AG04449 (cell line): ENCODE measurements around the gene PRRT1B.

Experiments
- CTCF ChIA-PET: fragments of 350-600 bp; formaldehyde crosslinking; extraction: SDS; loops from one replicate; lab custom pipeline; 2021; ENCODE audit warnings: antibody characterized with exemption; lab: Yijun Ruan, JAX
- POLR2A ChIA-PET: fragments of 400-600, 350-600 bp; formaldehyde crosslinking; extraction: SDS; loops from one replicate; lab custom pipeline; 2020; ENCODE audit warnings: antibody characterized with exemption, inconsistent platforms; lab: Yijun Ruan, JAX
- DNase-seq: peaks from one replicate; pipeline ENCODE4 v3.0.0-alpha.2; 2010; ENCODE audit warnings: low read depth, low spot score
- H3K4me3 ChIP-seq: 2 replicates; pipeline ENCODE4 v1.5.1; 2011; ENCODE audit warnings: low read depth, mild to moderate bottlenecking, control low read depth, low read length
- CTCF ChIP-seq: IDR thresholded peaks from one replicate; pipeline ENCODE4 v1.5.1; 2011; ENCODE audit warnings: mild to moderate bottlenecking, moderate library complexity, low read length, control low read depth, inconsistent platforms; ENCODE audit not compliant: insufficient read depth; ENCODE audit errors: missing control alignments

PRRT1B gene

GRCh38 chr9:131591845-131592208, 46.5 kb downstream of the PRRT1B start:
- no peak for TF ChIP-seq CTCF
- no peak for DNase-seq
- POLR2A ChIA-PET, result interaction anchor here (0.5 to 1.3 kb wide), 3 partner anchors 17 to 160 kb away, joined by 3 to 4 read pairs (median 3); partner anchors contain the start of gene POMT1
- CTCF ChIA-PET, result interaction anchor here (0.6 to 12.9 kb wide), 34 partner anchors 11 to 615 kb away, joined by 3 to 556 read pairs (median 4); partner anchors contain the start of gene RAPGEF1
- no peak overlapping the region for H3K4me3 ChIP-seq

DNA sequence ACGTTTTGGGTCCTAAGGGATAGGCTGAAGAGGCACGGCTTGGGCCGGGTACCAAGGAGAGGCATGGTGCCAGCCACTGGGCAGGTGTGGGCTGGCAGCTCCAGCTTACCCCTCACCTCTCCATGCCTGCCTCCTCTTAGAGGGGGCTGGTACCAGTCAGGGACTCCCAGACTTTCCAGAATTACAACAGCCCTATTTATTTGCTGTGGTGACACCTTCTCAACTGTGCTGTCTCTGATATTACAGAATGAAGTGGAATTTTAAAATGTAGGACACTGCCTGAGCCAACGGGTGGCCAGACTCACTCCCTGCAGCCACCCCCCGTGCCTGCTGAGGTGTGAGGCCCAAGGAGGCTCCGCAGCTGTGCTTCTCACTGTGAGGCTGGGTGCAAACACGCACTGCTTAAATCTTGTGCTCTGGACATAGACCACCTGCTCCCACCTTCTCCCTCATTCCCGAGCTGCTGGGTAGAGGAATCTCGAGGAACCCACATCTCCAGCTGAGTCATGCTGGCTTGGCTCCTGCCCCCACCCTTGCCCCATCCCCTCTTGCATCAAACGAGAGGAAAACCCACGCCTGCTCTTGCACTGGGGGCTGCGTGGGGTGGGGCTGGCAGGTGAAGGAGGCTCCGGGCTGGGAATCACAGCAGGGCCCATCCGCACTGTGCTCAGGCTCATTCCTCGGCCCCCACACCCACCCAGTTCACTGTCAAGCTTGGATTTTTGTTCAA, 47.9 kb downstream of the PRRT1B start:
- POLR2A ChIA-PET, result no interaction called here
- DNase-seq, result no peak
- CTCF ChIA-PET, result interaction anchor here (1.0 to 12.9 kb wide), 6 partner anchors 9 to 146 kb away, joined by 3 to 556 read pairs (median 18); partner anchors contain the start of gene RAPGEF1
- no peak for TF ChIP-seq CTCF
- no peak overlapping the region for H3K4me3 ChIP-seq

- no peak for DNase-seq
- POLR2A ChIA-PET, result no interaction called here
- no peak overlapping the region for H3K4me3 ChIP-seq
- TF ChIP-seq CTCF, result no peak
- CTCF ChIA-PET, result interaction anchor here (0.6 to 12.9 kb wide), 9 partner anchors 8 to 145 kb away, joined by 3 to 556 read pairs (median 4); partner anchors contain the start of gene RAPGEF1
Observed at GRCh38 chr9:131593936-131594665, 48.8 kb downstream of the PRRT1B start.

GRCh38 chr9:131594906-131595665, 49.8 kb downstream of the PRRT1B start:
- DNase-seq, result no peak
- no peak for TF ChIP-seq CTCF
- no peak overlapping the region for H3K4me3 ChIP-seq
- ChIA-PET CTCF (interaction anchor here (0.6 to 12.9 kb wide), 5 partner anchors 9 to 144 kb away, joined by 3 to 556 read pairs (median 3); partner anchors contain the start of gene RAPGEF1), POLR2A (no interaction called here)

- DNase-seq, result no peak
- POLR2A ChIA-PET, result no interaction called here
- TF ChIP-seq CTCF, result no peak
- CTCF ChIA-PET, result interaction anchor here (12.9 kb wide), 1 partner anchor 143 kb away, joined by 556 read pairs; the partner anchor contains the start of gene RAPGEF1
- H3K4me3 ChIP-seq, result no peak overlapping the region
Observed at GRCh38 chr9:131595696-131596429, 50.5 kb downstream of the PRRT1B start.
